Measurements from ENCODE around the gene APOL6.
"Not testable (repeated sequence)": the region's sequence is repeated elsewhere in the genome, so short reads cannot be mapped to it uniquely, and the experiment has no call there.

The APOL6 gene

GRCh38 chr22:35618427-35619223 lies 29.6 kb upstream of the APOL6 start:
- DNase-seq (ENCODE audit: low spot score): no peak

GRCh38 chr22:35619336-35620094 lies 28.7 kb upstream of the APOL6 start:
- no peak for DNase-seq (ENCODE audit: low spot score)

- DNase-seq (ENCODE audit: low spot score): peak; percentile 51
Observed at GRCh38 chr22:35620624-35621251, 27.5 kb upstream of the APOL6 start.

GRCh38 chr22:35621451-35621850 lies 26.8 kb upstream of the APOL6 start:
- DNase-seq (ENCODE audit: low spot score): no peak

GRCh38 chr22:35622191-35622913 lies 25.9 kb upstream of the APOL6 start:
- DNase-seq (ENCODE audit: low spot score): no peak

GRCh38 chr22:35623885-35624284 lies 24.4 kb upstream of the APOL6 start:
- DNase-seq (ENCODE audit: low spot score): not testable (repeated sequence)

GRCh38 chr22:35624547-35624946 lies 23.7 kb upstream of the APOL6 start:
- no peak for DNase-seq (ENCODE audit: low spot score)

GRCh38 chr22:35625763-35626432 lies 22.3 kb upstream of the APOL6 start:
- no peak for DNase-seq (ENCODE audit: low spot score)

- DNase-seq (ENCODE audit: low spot score): peak; percentile 85
Observed at GRCh38 chr22:35627267-35628041, 20.8 kb upstream of the APOL6 start.

- DNase-seq (ENCODE audit: low spot score): no peak
Observed at GRCh38 chr22:35628732-35629131, 19.5 kb upstream of the APOL6 start.

GRCh38 chr22:35629406-35630216 lies 18.6 kb upstream of the APOL6 start:
- peak; percentile 94 for DNase-seq (ENCODE audit: low spot score)

- peak; percentile 84 for DNase-seq (ENCODE audit: low spot score)
Observed at GRCh38 chr22:35630387-35630793, 17.9 kb upstream of the APOL6 start.

- DNase-seq (ENCODE audit: low spot score): no peak
Observed at GRCh38 chr22:35630891-35631290, 17.4 kb upstream of the APOL6 start.

- DNase-seq (ENCODE audit: low spot score): no peak
Observed at GRCh38 chr22:35631597-35631996, 16.6 kb upstream of the APOL6 start.

GRCh38 chr22:35632935-35633334 lies 15.3 kb upstream of the APOL6 start:
- no peak for DNase-seq (ENCODE audit: low spot score)

- DNase-seq (ENCODE audit: low spot score): no peak
Observed at GRCh38 chr22:35633520-35633919, 14.7 kb upstream of the APOL6 start.

GRCh38 chr22:35634015-35634414 lies 14.2 kb upstream of the APOL6 start:
- DNase-seq (ENCODE audit: low spot score): no peak

GRCh38 chr22:35634943-35635540 lies 13.2 kb upstream of the APOL6 start:
- no peak for DNase-seq (ENCODE audit: low spot score)

GRCh38 chr22:35637254-35637653 lies 11.0 kb upstream of the APOL6 start:
- no peak for DNase-seq (ENCODE audit: low spot score)

GRCh38 chr22:35638001-35638400 lies 10.2 kb upstream of the APOL6 start:
- DNase-seq (ENCODE audit: low spot score): no peak
